Measurements from ENCODE around the gene EML1. TPM values are rescaled to one million over a fixed set of nuclear protein-coding genes. Genes with fewer than 3 reads are reported as not detected.

The EML1 gene
- total RNA-seq, 4 donors from 2014 or later = 12.5 to 19.1 (median 16.6) TPM

DNA sequence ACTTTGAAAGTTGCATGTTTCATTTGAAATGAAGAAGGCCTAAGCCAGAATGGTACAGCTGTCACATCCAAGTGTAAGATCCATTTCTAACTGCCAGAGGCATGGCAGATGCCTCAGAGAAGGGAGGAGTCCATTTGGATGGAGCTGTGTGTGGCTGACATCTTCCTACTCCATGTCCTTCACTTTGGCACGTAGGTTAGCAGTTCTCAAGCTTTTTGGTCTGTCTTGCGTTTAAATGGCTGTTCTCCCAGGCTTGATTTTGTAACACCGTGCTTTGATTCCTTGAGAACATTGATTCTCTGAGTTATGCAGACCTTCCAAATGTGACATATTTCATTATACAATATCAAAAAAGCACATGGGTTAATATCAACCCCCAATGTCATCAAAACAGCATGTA, 23.4 kb downstream of the EML1 start:
- DNase-seq (no peak), ATAC-seq (no peak)
- Histone ChIP-seq H3K27ac (no peak overlapping the region), H3K9me3 (no peaks in the 10 kb centered on the region), H3K4me1 (peaks cover 4% of the 10 kb centered on the region in 2 donors), H3K27me3 (no peaks in the 10 kb centered on the region), H3K36me3 (no peaks in the 10 kb centered on the region), H3K4me3 (no peak overlapping the region)
- intact Hi-C loops (cut with DNase I; ENCODE audit: low total_unique reads) (no loop called here), in situ Hi-C loops (cut with MboI; ENCODE audit: low sequenced_read_pairs in 4 of 4) (no loop called here)
- TF ChIP-seq, protein P1, sequence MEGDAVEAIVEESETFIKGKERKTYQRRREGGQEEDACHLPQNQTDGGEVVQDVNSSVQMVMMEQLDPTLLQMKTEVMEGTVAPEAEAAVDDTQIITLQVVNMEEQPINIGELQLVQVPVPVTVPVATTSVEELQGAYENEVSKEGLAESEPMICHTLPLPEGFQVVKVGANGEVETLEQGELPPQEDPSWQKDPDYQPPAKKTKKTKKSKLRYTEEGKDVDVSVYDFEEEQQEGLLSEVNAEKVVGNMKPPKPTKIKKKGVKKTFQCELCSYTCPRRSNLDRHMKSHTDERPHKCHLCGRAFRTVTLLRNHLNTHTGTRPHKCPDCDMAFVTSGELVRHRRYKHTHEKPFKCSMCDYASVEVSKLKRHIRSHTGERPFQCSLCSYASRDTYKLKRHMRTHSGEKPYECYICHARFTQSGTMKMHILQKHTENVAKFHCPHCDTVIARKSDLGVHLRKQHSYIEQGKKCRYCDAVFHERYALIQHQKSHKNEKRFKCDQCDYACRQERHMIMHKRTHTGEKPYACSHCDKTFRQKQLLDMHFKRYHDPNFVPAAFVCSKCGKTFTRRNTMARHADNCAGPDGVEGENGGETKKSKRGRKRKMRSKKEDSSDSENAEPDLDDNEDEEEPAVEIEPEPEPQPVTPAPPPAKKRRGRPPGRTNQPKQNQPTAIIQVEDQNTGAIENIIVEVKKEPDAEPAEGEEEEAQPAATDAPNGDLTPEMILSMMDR (IDR thresholded peaks at IDR 0.05 in 4 of 5, conservative IDR thresholded peaks at IDR 0.05 in 1 of 5) = no peak
- no peak for TF ChIP-seq POLR2A (IDR thresholded peaks at IDR 0.05)

DNA sequence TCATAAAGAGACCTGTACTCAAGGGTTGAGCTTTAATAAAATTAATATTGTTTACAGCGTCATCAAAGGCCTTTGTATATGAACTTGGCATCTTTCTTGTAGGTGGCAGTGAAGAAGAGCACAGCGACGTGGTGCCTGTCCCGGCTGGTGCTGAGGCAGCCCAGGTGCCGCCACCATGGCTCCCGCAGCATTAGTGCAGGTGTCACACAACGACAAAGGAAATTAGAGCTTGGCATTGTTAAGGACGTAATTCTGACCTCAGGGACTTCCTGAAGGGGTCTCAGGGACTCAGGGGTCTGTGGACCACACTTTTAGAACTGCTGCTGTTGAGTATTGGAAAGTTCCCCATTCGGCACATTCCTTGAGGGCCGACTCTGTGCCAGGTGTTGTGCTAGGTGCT, 24.1 kb downstream of the EML1 start:
- H3K27ac ChIP-seq = no peak overlapping the region
- no peaks in the 10 kb centered on the region for H3K9me3 ChIP-seq
- no peak for ATAC-seq
- H3K27me3 ChIP-seq = no peaks in the 10 kb centered on the region
- H3K4me1 ChIP-seq = peaks cover 4 to 11% of the 10 kb centered on the region in 2 donors
- DNase-seq = no peak
- intact Hi-C loops (cut with DNase I; ENCODE audit: low total_unique reads) = no loop called here
- no peak for TF ChIP-seq POLR2A (IDR thresholded peaks at IDR 0.05)
- TF ChIP-seq, protein P1 (IDR thresholded peaks at IDR 0.05 in 4 of 5, conservative IDR thresholded peaks at IDR 0.05 in 1 of 5) = no peak
- in situ Hi-C loops (cut with MboI; ENCODE audit: low sequenced_read_pairs in 4 of 4) = no loop called here
- H3K36me3 ChIP-seq = no peaks in the 10 kb centered on the region
- no peak overlapping the region for H3K4me3 ChIP-seq

- Histone ChIP-seq H3K27me3 (no peaks in the 10 kb centered on the region), H3K27ac (no peak overlapping the region), H3K4me3 (no peak overlapping the region), H3K4me1 (peaks cover 9 to 14% of the 10 kb centered on the region in 2 donors), H3K36me3 (no peaks in the 10 kb centered on the region), H3K9me3 (no peaks in the 10 kb centered on the region)
- TF ChIP-seq, protein P1 (IDR thresholded peaks at IDR 0.05 in 4 of 5, conservative IDR thresholded peaks at IDR 0.05 in 1 of 5) = no peak
- TF ChIP-seq POLR2A (IDR thresholded peaks at IDR 0.05) = no peak
- no peak for DNase-seq
- in situ Hi-C loops (cut with MboI; ENCODE audit: low sequenced_read_pairs in 4 of 4) = no loop called here
- intact Hi-C loops (cut with DNase I; ENCODE audit: low total_unique reads) = no loop called here
- no peak for ATAC-seq
Observed at GRCh38 chr14:99818503-99819036, 25.4 kb downstream of the EML1 start.

- DNase-seq (no peak), ATAC-seq (no peak)
- Histone ChIP-seq H3K27ac (no peak overlapping the region), H3K4me1 (peaks cover 5 to 14% of the 10 kb centered on the region in 2 donors), H3K9me3 (no peaks in the 10 kb centered on the region), H3K27me3 (no peaks in the 10 kb centered on the region), H3K36me3 (no peaks in the 10 kb centered on the region), H3K4me3 (no peak overlapping the region)
- intact Hi-C loops (cut with DNase I; ENCODE audit: low total_unique reads) (no loop called here), in situ Hi-C loops (cut with MboI; ENCODE audit: low sequenced_read_pairs in 4 of 4) (no loop called here)
- TF ChIP-seq POLR2A (IDR thresholded peaks at IDR 0.05) = no peak
- TF ChIP-seq, protein P1 (IDR thresholded peaks at IDR 0.05 in 4 of 5, conservative IDR thresholded peaks at IDR 0.05 in 1 of 5) = no peak
Observed at GRCh38 chr14:99819514-99819913, 26.3 kb downstream of the EML1 start.

All from gastrocnemius medialis (tissue), 4 donors.